Neural progenitor cell (in vitro differentiated cells): ENCODE data around the gene COMMD2. TPM values are rescaled to one million over a fixed set of nuclear protein-coding genes. Genes with fewer than 3 reads are reported as not detected.

Experiments used
- DNase-seq: peaks from one replicate; pipeline ENCODE4 v3.0.0-alpha.2; 2016; ENCODE audit warnings: low spot score
- H2AFZ ChIP-seq: fragments of 200-600 bp; sonication (generic); replicated peaks from 2 replicates; pipeline ENCODE4 v1.6.1; 2016; ENCODE audit warnings: antibody characterized with exemption
- H3F3A ChIP-seq: fragments of 200-600 bp; sonication (generic); 2 replicates; pipeline ENCODE4 v1.6.1; 2016; ENCODE audit warnings: antibody characterized with exemption, low read depth
- H3K27ac ChIP-seq: fragments of 200-600 bp; sonication (generic); 2 replicates; pipeline ENCODE4 v1.5.1; 2016; ENCODE audit warnings: mild to moderate bottlenecking
- H3K27me3 ChIP-seq: fragments of 200-600 bp; sonication (generic); 2 replicates; pipeline ENCODE4 v1.6.1; 2016; ENCODE audit warnings: mild to moderate bottlenecking, moderate library complexity
- H3K36me3 ChIP-seq: fragments of 200-600 bp; sonication (generic); 2 replicates; pipeline ENCODE4 v1.5.1; 2016
- H3K4me1 ChIP-seq: fragments of 200-600 bp; sonication (generic); 2 replicates; pipeline ENCODE4 v1.6.1; 2016; ENCODE audit warnings: mixed run types
- H3K4me2 ChIP-seq: fragments of 200-600 bp; sonication (generic); 2 replicates; pipeline ENCODE4 v1.6.1; 2016
- H3K4me3 ChIP-seq: fragments of 200-600 bp; sonication (generic); 2 replicates; pipeline ENCODE4 v1.5.1; 2016
- H3K79me2 ChIP-seq: fragments of 200-600 bp; sonication (generic); 2 replicates; pipeline ENCODE4 v1.6.1; 2016; ENCODE audit warnings: low read depth
- H3K9ac ChIP-seq: fragments of 200-600 bp; sonication (generic); 2 replicates; pipeline ENCODE4 v1.6.1; 2016
- H3K9me3 ChIP-seq: fragments of 200-600 bp; sonication (generic); 2 replicates; pipeline ENCODE4 v1.5.1; 2016; ENCODE audit warnings: low read depth
- H4K20me1 ChIP-seq: fragments of 200-600 bp; sonication (generic); 2 replicates; pipeline ENCODE4 v1.6.1; 2016; ENCODE audit warnings: low read depth
- H3K27ac Mint-ChIP-seq: 3 replicates; pipeline ENCODE4 v1.8.0; 2021; ENCODE audit warnings: mixed read lengths
- H3K27me3 Mint-ChIP-seq: 2 replicates; pipeline ENCODE4 v1.8.0; 2022; ENCODE audit warnings: low read depth, mild to moderate bottlenecking, inconsistent platforms, moderate library complexity, mixed read lengths; ENCODE audit not compliant: insufficient read depth
- H3K36me3 Mint-ChIP-seq: 3 replicates; pipeline ENCODE4 v1.8.0; 2021; ENCODE audit warnings: mixed read lengths
- H3K4me1 Mint-ChIP-seq: 3 replicates; pipeline ENCODE4 v1.8.0; 2021; ENCODE audit warnings: mixed read lengths
- H3K4me3 Mint-ChIP-seq: 3 replicates; pipeline ENCODE4 v1.8.0; 2021; ENCODE audit warnings: mild to moderate bottlenecking, moderate library complexity, mixed read lengths
- H3K9me3 Mint-ChIP-seq: 3 replicates; pipeline ENCODE4 v1.8.0; 2020; ENCODE audit warnings: mixed read lengths
- CTCF ChIP-seq: fragments of 200-600 bp; sonication (generic); IDR thresholded peaks from 2 replicates; pipeline ENCODE4 v1.5.1; 2017; ENCODE audit warnings: antibody characterized with exemption, mild to moderate bottlenecking
- EZH2 ChIP-seq: fragments of 200-600 bp; sonication (generic); IDR thresholded peaks from 2 replicates; pipeline ENCODE4 v1.6.1; 2017; ENCODE audit warnings: antibody characterized with exemption, mild to moderate bottlenecking, moderate library complexity
- EZH2phosphoT487 ChIP-seq: fragments of 200-600 bp; sonication (generic); IDR thresholded peaks from 2 replicates; pipeline ENCODE4 v1.6.1; 2017; ENCODE audit warnings: antibody characterized with exemption
- total RNA-seq: library from RNA; depleted of rRNA; stranded (reverse); fragments of >200 nt; gene quantifications from 2 replicates; pipeline ENCODE4 v1.2.3, GENCODE V29; 2015; ENCODE audit warnings: low replicate concordance

COMMD2 gene
- total RNA-seq, 1 donor from 2014 or later: 110 TPM

DNA sequence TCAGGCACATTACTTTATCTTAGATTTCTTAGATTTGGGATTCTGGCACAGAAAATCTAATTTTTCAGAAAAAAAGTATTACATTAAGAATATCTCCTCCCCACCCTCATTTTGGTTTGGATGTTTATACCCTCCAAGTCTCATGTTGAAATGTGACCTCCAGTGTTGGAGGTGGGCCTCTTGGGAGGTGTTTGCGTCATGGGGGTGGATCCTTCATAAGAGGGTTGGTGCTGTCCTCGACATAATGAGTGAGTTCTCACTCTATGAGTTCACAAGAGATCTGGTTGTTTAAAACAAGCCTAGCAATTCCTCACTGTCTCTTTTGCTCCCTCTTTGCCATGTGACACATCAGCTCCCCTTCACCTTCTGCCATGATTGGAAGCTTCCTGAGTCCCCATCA, 48.8 kb downstream of the COMMD2 start:
- no peak overlapping the region for H3K27ac ChIP-seq
- no peaks in the 10 kb centered on the region for H3K9me3 ChIP-seq
- no peak overlapping the region for H3K9ac ChIP-seq
- H3K27me3 ChIP-seq: no peaks in the 10 kb centered on the region
- Mint-ChIP-seq H3K4me1 (peaks cover 6% of the 10 kb centered on the region), H3K27me3 (no peaks in the 10 kb centered on the region), H3K9me3 (peaks cover 12% of the 10 kb centered on the region), H3K27ac (no peak overlapping the region), H3K4me3 (no peak overlapping the region), H3K36me3 (no peaks in the 10 kb centered on the region)
- H3K36me3 ChIP-seq: no peaks in the 10 kb centered on the region
- no peaks in the 10 kb centered on the region for H3K79me2 ChIP-seq
- H3F3A ChIP-seq: no peaks in the 10 kb centered on the region
- H2AFZ ChIP-seq: no peak overlapping the region
- no peak for TF ChIP-seq EZH2phosphoT487
- H3K4me3 ChIP-seq: no peak overlapping the region
- no peaks in the 10 kb centered on the region for H3K4me1 ChIP-seq
- no peak overlapping the region for H3K4me2 ChIP-seq
- no peaks in the 10 kb centered on the region for H4K20me1 ChIP-seq
- no peak for DNase-seq

DNA sequence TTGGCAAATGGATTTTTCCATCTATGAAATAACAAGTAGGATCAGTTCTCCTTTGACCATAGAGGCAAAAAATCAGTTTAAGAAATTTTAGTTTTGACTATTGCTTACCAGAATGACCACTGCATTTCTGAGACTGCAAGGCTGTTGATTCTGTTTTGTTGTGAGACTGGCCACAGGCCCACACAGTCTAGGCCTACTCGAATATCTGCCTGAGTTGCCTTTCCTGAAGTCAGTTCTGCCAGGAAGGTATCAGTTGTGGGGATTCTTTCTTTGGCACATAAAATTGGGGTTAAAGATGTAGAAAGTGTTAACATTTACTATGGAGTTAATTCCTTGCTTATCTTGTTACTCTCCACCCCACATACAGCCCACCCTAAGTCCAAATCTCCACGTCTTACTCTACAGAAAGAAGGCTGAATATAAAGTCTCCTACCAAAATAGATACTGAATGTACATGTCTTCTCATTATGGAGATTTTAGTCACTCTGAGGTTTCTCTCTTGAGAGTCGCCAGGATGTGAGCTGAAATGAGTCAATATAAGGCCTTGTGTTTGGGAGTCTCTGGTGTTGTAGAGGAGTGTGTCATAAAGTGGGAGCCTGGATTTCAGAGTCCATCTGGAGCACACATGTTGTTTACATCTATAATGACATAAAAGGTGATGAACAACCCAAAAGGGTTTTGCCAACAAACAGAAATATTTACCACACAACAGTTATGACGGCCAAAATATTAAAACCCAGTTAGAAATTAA, 49.4 kb downstream of the COMMD2 start:
- Mint-ChIP-seq H3K4me1 (peaks cover 6% of the 10 kb centered on the region), H3K9me3 (peaks cover 18% of the 10 kb centered on the region), H3K27ac (no peak overlapping the region), H3K4me3 (no peak overlapping the region), H3K36me3 (no peaks in the 10 kb centered on the region), H3K27me3 (no peaks in the 10 kb centered on the region)
- H3K9me3 ChIP-seq: no peaks in the 10 kb centered on the region
- no peaks in the 10 kb centered on the region for H3F3A ChIP-seq
- no peak overlapping the region for H3K27ac ChIP-seq
- no peak overlapping the region for H2AFZ ChIP-seq
- no peak for TF ChIP-seq EZH2
- TF ChIP-seq CTCF: no peak
- no peak for TF ChIP-seq EZH2phosphoT487
- no peaks in the 10 kb centered on the region for H3K4me1 ChIP-seq
- no peaks in the 10 kb centered on the region for H3K27me3 ChIP-seq
- H3K9ac ChIP-seq: no peak overlapping the region
- DNase-seq: no peak
- H3K36me3 ChIP-seq: no peaks in the 10 kb centered on the region
- H4K20me1 ChIP-seq: no peaks in the 10 kb centered on the region
- H3K79me2 ChIP-seq: no peaks in the 10 kb centered on the region
- H3K4me2 ChIP-seq: no peak overlapping the region
- no peak overlapping the region for H3K4me3 ChIP-seq

GRCh38 chr3:149701977-149702350, 50.3 kb downstream of the COMMD2 start:
- no peak overlapping the region for H2AFZ ChIP-seq
- no peak for DNase-seq
- Mint-ChIP-seq H3K4me3 (no peak overlapping the region), H3K27ac (no peak overlapping the region), H3K4me1 (peaks cover 1% of the 10 kb centered on the region), H3K27me3 (no peaks in the 10 kb centered on the region), H3K9me3 (peaks cover 25% of the 10 kb centered on the region), H3K36me3 (peaks cover 4% of the 10 kb centered on the region)
- H3K4me2 ChIP-seq: no peak overlapping the region
- no peaks in the 10 kb centered on the region for H3K27me3 ChIP-seq
- TF ChIP-seq EZH2 (no peak), CTCF (no peak), EZH2phosphoT487 (no peak)
- H4K20me1 ChIP-seq: no peaks in the 10 kb centered on the region
- H3K36me3 ChIP-seq: no peaks in the 10 kb centered on the region
- H3K9ac ChIP-seq: no peak overlapping the region
- no peaks in the 10 kb centered on the region for H3K4me1 ChIP-seq
- H3K79me2 ChIP-seq: no peaks in the 10 kb centered on the region
- H3K27ac ChIP-seq: no peak overlapping the region
- H3F3A ChIP-seq: no peaks in the 10 kb centered on the region
- no peaks in the 10 kb centered on the region for H3K9me3 ChIP-seq
- H3K4me3 ChIP-seq: no peak overlapping the region

GRCh38 chr3:149701206-149701976, 50.9 kb downstream of the COMMD2 start:
- Histone ChIP-seq H3K36me3 (no peaks in the 10 kb centered on the region), H3K79me2 (no peaks in the 10 kb centered on the region), H4K20me1 (no peaks in the 10 kb centered on the region), H3K4me2 (no peak overlapping the region), H3K4me3 (no peak overlapping the region), H3K27ac (no peak overlapping the region), H3F3A (no peaks in the 10 kb centered on the region), H3K27me3 (no peaks in the 10 kb centered on the region), H3K9ac (no peak overlapping the region), H3K9me3 (no peaks in the 10 kb centered on the region), H2AFZ (no peak overlapping the region), H3K4me1 (no peaks in the 10 kb centered on the region)
- no peak for TF ChIP-seq CTCF
- Mint-ChIP-seq H3K4me3 (peak overlapping the region; percentile 19), H3K27ac (no peak overlapping the region), H3K9me3 (peaks cover 29% of the 10 kb centered on the region), H3K36me3 (peaks cover 4% of the 10 kb centered on the region), H3K27me3 (no peaks in the 10 kb centered on the region), H3K4me1 (no peaks in the 10 kb centered on the region)
- no peak for DNase-seq
